Measurements from ENCODE around the gene MIXL1. TPM values are rescaled to one million over a fixed set of nuclear protein-coding genes. Genes with fewer than 3 reads are reported as not detected.

The MIXL1 gene
- total and polyA plus RNA-seq, 2 of the 13 experiments (the other 11 are each of a cell fraction or from before 2014, with no cell fraction given) = 7.6 to 18.5 TPM

- TF ChIP-seq GPN1 (CRISPR knock-in tag; IDR thresholded peaks at IDR 0.05; ENCODE audit: borderline replicate concordance) (no peak), ZNF431 (CRISPR knock-in tag; IDR thresholded peaks at IDR 0.05; ENCODE audit: borderline replicate concordance, low read depth) (no peak), PRPF4 (IDR thresholded peaks at IDR 0.05; ENCODE audit: low read depth, low read length, poor library complexity, severe bottlenecking) (no peak), ZBTB7B (CRISPR knock-in tag; IDR thresholded peaks at IDR 0.05) (peak; percentile 79; the same call in 1 of the 2 replicates), ZBTB38 (CRISPR knock-in tag; IDR thresholded peaks at IDR 0.05) (peak; percentile 83; the same call in 1 of the 2 replicates), ZXDC (CRISPR knock-in tag; IDR thresholded peaks at IDR 0.05) (no peak), AKAP8 (CRISPR knock-in tag; IDR thresholded peaks at IDR 0.05) (no peak), ZNF230 (CRISPR knock-in tag; IDR thresholded peaks at IDR 0.05) (no peak), ZNF772 (CRISPR knock-in tag; IDR thresholded peaks at IDR 0.05) (peak; percentile 22; the same call in 1 of the 2 replicates), ZNF75D (CRISPR knock-in tag; IDR thresholded peaks at IDR 0.05; ENCODE audit: borderline replicate concordance) (no peak), ZNF746 (CRISPR knock-in tag; IDR thresholded peaks at IDR 0.05) (peak; percentile 66; the same call in 1 of the 2 replicates), STAG1 (CRISPR knock-in tag; IDR thresholded peaks at IDR 0.05) (0 out of 2 replicates have a peak, but pooled peaks have one; percentile 3), FOXC1 (CRISPR knock-in tag; IDR thresholded peaks at IDR 0.05; ENCODE audit: borderline replicate concordance) (peak; percentile 33; the same call in 1 of the 2 replicates), SRSF9 (IDR thresholded peaks at IDR 0.05; ENCODE audit: borderline replicate concordance, insufficient read depth, low read depth, low read length, poor library complexity, severe bottlenecking) (no peak), SP2 (CRISPR knock-in tag; IDR thresholded peaks at IDR 0.05) (no peak), ZNF567 (CRISPR knock-in tag; IDR thresholded peaks at IDR 0.05; ENCODE audit: borderline replicate concordance) (no peak), ZNF264 (CRISPR knock-in tag; IDR thresholded peaks at IDR 0.05) (no peak), ARNT (IDR thresholded peaks at IDR 0.05) (no peak), ZNF558 (CRISPR knock-in tag; IDR thresholded peaks at IDR 0.05; ENCODE audit: borderline replicate concordance) (no peak), SSRP1 (CRISPR knock-in tag; IDR thresholded peaks at IDR 0.05) (no peak)
- TF ChIP-seq, protein P1, sequence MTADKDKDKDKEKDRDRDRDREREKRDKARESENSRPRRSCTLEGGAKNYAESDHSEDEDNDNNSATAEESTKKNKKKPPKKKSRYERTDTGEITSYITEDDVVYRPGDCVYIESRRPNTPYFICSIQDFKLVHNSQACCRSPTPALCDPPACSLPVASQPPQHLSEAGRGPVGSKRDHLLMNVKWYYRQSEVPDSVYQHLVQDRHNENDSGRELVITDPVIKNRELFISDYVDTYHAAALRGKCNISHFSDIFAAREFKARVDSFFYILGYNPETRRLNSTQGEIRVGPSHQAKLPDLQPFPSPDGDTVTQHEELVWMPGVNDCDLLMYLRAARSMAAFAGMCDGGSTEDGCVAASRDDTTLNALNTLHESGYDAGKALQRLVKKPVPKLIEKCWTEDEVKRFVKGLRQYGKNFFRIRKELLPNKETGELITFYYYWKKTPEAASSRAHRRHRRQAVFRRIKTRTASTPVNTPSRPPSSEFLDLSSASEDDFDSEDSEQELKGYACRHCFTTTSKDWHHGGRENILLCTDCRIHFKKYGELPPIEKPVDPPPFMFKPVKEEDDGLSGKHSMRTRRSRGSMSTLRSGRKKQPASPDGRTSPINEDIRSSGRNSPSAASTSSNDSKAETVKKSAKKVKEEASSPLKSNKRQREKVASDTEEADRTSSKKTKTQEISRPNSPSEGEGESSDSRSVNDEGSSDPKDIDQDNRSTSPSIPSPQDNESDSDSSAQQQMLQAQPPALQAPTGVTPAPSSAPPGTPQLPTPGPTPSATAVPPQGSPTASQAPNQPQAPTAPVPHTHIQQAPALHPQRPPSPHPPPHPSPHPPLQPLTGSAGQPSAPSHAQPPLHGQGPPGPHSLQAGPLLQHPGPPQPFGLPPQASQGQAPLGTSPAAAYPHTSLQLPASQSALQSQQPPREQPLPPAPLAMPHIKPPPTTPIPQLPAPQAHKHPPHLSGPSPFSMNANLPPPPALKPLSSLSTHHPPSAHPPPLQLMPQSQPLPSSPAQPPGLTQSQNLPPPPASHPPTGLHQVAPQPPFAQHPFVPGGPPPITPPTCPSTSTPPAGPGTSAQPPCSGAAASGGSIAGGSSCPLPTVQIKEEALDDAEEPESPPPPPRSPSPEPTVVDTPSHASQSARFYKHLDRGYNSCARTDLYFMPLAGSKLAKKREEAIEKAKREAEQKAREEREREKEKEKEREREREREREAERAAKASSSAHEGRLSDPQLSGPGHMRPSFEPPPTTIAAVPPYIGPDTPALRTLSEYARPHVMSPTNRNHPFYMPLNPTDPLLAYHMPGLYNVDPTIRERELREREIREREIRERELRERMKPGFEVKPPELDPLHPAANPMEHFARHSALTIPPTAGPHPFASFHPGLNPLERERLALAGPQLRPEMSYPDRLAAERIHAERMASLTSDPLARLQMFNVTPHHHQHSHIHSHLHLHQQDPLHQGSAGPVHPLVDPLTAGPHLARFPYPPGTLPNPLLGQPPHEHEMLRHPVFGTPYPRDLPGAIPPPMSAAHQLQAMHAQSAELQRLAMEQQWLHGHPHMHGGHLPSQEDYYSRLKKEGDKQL (CRISPR knock-in tag; IDR thresholded peaks at IDR 0.05; ENCODE audit: low read depth) = peak; percentile 32; the same call in 1 of the 2 replicates
- TF ChIP-seq, protein P2, sequence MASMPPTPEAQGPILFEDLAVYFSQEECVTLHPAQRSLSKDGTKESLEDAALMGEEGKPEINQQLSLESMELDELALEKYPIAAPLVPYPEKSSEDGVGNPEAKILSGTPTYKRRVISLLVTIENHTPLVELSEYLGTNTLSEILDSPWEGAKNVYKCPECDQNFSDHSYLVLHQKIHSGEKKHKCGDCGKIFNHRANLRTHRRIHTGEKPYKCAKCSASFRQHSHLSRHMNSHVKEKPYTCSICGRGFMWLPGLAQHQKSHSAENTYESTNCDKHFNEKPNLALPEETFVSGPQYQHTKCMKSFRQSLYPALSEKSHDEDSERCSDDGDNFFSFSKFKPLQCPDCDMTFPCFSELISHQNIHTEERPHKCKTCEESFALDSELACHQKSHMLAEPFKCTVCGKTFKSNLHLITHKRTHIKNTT (CRISPR knock-in tag; IDR thresholded peaks at IDR 0.05) = no peak
Observed at GRCh38 chr1:226223157-226223785, at the start of gene MIXL1 (continued).
